Kidney (tissue), 22 donors: ENCODE results near the gene MYRFL. TPM values are rescaled to one million over a fixed set of nuclear protein-coding genes. Genes with fewer than 3 reads are reported as not detected.

Experiments used
- DNase-seq, 5 donors: peaks; one replicate each; pipeline ENCODE4 v3.0.0-alpha.2; 2013 to 2020
- FAIRE-seq: peaks from 2 replicates; lab custom pipeline; 2012; peaks lifted over from hg19 to GRCh38; lab: Jason Lieb, UNC
- H3K27ac ChIP-seq, 2 donors: one replicate each; pipeline ENCODE4 v1.7.0; 2013; ENCODE audit warnings: low read depth in 2 of 2, low read length in 2 of 2, inconsistent platforms in 1 of 2
- H3K27me3 ChIP-seq: one replicate; pipeline ENCODE4 v1.7.1; 2013; ENCODE audit warnings: low read length, inconsistent platforms; ENCODE audit not compliant: control insufficient read depth, insufficient read depth
- H3K36me3 ChIP-seq, 3 donors: one replicate each; pipeline versions ENCODE4 v1.7.0 to v1.7.1; 2013; ENCODE audit warnings: low read length in 3 of 3, control low read depth in 1 of 3, inconsistent platforms in 1 of 3; ENCODE audit not compliant: insufficient read depth in 3 of 3, control insufficient read depth in 2 of 3
- H3K4me1 ChIP-seq, 3 donors: one replicate each; pipeline versions ENCODE4 v1.7.0 to v1.7.1; 2013; ENCODE audit warnings: low read length in 3 of 3, inconsistent platforms in 1 of 3, low read depth in 1 of 3; ENCODE audit not compliant: control insufficient read depth in 2 of 3, insufficient read depth in 2 of 3
- H3K4me3 ChIP-seq, 3 donors: one replicate each; pipeline versions ENCODE4 v1.7.0 to v1.8.1; 2013; ENCODE audit warnings: low read length in 3 of 3, control low read depth in 1 of 3, inconsistent platforms in 1 of 3
- H3K9ac ChIP-seq, 3 donors: one replicate each; pipeline versions ENCODE4 v1.7.0 to v1.7.1; 2013; ENCODE audit warnings: low read length in 3 of 3, control low read depth in 1 of 3, inconsistent platforms in 1 of 3
- H3K9me3 ChIP-seq, 3 donors: one replicate each; pipeline versions ENCODE4 v1.7.0 to v1.7.1; 2013; ENCODE audit warnings: low read length in 3 of 3, control low read depth in 1 of 3, inconsistent platforms in 1 of 3; ENCODE audit not compliant: control insufficient read depth in 2 of 3, insufficient read depth in 1 of 3
- CTCF ChIP-seq: IDR thresholded peaks from 3 replicates; pipeline ENCODE4 v1.5.1; 2012; ENCODE audit warnings: mild to moderate bottlenecking, moderate library complexity, borderline replicate concordance; ENCODE audit not compliant: insufficient read depth; ENCODE audit errors: extremely low read depth
- intact Hi-C: fragments of 100-400 bp; cut with DNase I; formaldehyde crosslinking; loops from one replicate; pipeline ENCODE4 v1.11.1; 2022
- long read RNA-seq, 10 donors: library from polyadenylated mRNA in 1 of 10; unstranded in 1 of 10; transcript quantifications; one replicate each; pipeline ENCODE4 v2.0.0 and lab custom pipeline, GENCODE V29; 2021 to 2026
- polyA plus RNA-seq: library from polyadenylated mRNA; stranded (reverse); fragments of 350-450 nt; fragmentation: Illumina TruSeq; extraction: RNeasy Lipid Tissue Mini Kit (QIAGEN cat#74804); gene quantifications from one replicate; pipeline ENCODE4 v1.2.3, GENCODE V29; 2014; ENCODE audit warnings: low read depth, low replicate concordance; ENCODE audit not compliant: insufficient read depth
- total RNA-seq: library from RNA; stranded (reverse); fragmentation: NEBNext Ultra II Directional; extraction: Animal tissue kit (Norgen Biotek cat#: 25700); gene quantifications from one replicate; pipeline ENCODE4 v1.2.1, GENCODE V29; 2021
- donor health status: control.
- donor health status: control.
- donor health status: control.
- donor health status: control.
- donor health status: control.
- donor health status: DM: yes; HTN: yes; CAD: no.
- donor health status: Normal renal cell carcinoma (clear cell type).

MYRFL gene
- total RNA-seq: 0.82 TPM
- 1.6 TPM for polyA plus RNA-seq
- long read RNA-seq, donor 1: 0 reads
- long read RNA-seq, donor 2: 0 reads
- long read RNA-seq, donor 3: 0 reads
- long read RNA-seq, donor 4: 0 reads
- long read RNA-seq, donor 5: 0 reads
- long read RNA-seq, donor 6: 0 reads
- long read RNA-seq, donor 7: 0 reads
- long read RNA-seq, donor 8: 0 reads
- long read RNA-seq, donor 9: 0 reads
- long read RNA-seq, donor 10: 0 reads

- H3K27ac ChIP-seq: no peak within 1 kb of the TSS
- no peaks in the 10 kb centered on the region for H3K9me3 ChIP-seq
- no peak within 1 kb of the TSS for H3K4me3 ChIP-seq
- DNase-seq: no peak
- H3K9ac ChIP-seq: no peak within 1 kb of the TSS
- no peaks in the 10 kb centered on the region for H3K4me1 ChIP-seq
- FAIRE-seq: no peak
- intact Hi-C loops: no loop called here
- no peaks in the 10 kb centered on the region for H3K36me3 ChIP-seq
- H3K27me3 ChIP-seq: no peaks in the 10 kb centered on the region
- no peak for TF ChIP-seq CTCF
Measured at GRCh38 chr12:69824966-69825560, at the start of gene MYRFL. Gene MYRFL, plus strand, starts transcription at chr12:69825227. Its CDS starts 291 bp downstream, at chr12:69825518.

DNA sequence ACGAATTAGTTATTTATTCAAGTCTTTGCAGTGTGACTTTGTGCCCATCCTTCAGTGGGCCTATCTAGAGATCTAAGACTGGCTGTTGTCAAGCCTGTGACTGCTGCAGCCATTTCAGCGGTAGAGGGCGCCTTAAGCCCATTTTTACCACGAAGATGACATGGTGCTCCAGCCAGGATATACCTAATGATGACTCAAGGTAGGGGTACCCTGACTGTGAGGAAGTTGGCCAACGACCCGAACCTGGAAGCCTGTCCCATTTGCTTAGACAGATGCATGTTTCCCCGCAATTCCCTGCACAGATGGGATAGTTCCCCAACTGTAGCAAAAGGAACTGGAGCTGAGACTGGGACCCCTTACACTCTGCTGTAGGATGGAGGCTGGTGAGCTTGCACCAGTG lies 45.1 kb upstream of the MYRFL start:
- Histone ChIP-seq H3K4me1 (no peaks in the 10 kb centered on the region), H3K27me3 (no peaks in the 10 kb centered on the region), H3K4me3 (no peak overlapping the region), H3K9ac (no peak overlapping the region), H3K36me3 (no peaks in the 10 kb centered on the region), H3K27ac (no peak overlapping the region), H3K9me3 (no peaks in the 10 kb centered on the region)
- intact Hi-C loops: no loop called here
- FAIRE-seq (no peak), DNase-seq (no peak)
- peak; percentile 14 for TF ChIP-seq CTCF

DNA sequence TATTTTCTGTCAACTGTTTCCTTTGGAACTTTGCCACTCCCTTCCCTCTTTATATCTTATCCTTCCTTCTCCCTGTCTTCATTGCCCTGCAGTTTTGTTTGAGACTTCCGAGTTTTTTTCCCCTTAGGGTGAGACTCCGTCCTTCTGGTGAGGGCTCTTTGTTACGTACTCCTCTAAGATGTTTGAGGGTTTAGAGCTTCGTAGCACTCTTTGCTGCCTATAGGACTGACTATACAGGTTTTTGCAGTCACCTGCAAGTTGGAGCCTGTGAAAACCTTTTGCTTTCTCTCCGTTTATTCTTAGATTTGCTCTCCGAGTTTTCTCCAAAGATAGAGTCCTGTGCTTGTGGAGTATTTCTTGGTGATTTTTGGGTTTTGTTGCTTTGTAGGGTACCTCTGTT lies 41.7 kb upstream of the MYRFL start:
- FAIRE-seq: no peak
- Histone ChIP-seq H3K9me3 (no peaks in the 10 kb centered on the region), H3K9ac (no peak overlapping the region), H3K4me1 (no peaks in the 10 kb centered on the region), H3K27me3 (no peaks in the 10 kb centered on the region), H3K36me3 (peaks cover 0 to 4% (median 2%) of the 10 kb centered on the region in 3 donors), H3K4me3 (no peak overlapping the region), H3K27ac (no peak overlapping the region)
- DNase-seq: no peak
- no peak for TF ChIP-seq CTCF
- intact Hi-C loops: no loop called here
